HepG2 (cell line): ENCODE data around the gene GMPR. TPM values are rescaled to one million over a fixed set of nuclear protein-coding genes. Genes with fewer than 3 reads are reported as not detected.
A peak's percentile ranks its signal among the peaks of the same experiment; 100 is the strongest.

ENCODE experiments used
- ATAC-seq: fragments of 200-7000 bp; cut with Tn5 transposase; 3 replicates; pipeline ENCODE4 v1.9.1; 2020; ENCODE audit warnings: mild to moderate bottlenecking, moderate library complexity
- BruUV-seq: library from RNA; stranded (reverse); fragments of 400-500 nt; replicated peaks from 2 replicates; lab custom pipeline; 2021; lab: Mats Ljungman, UMichigan
- CTCF ChIA-PET: fragments of 300-600 bp; formaldehyde crosslinking; extraction: SDS; loops from one replicate; lab custom pipeline; 2021; ENCODE audit warnings: low total read pairs, inconsistent platforms, low intra/inter-chr PET ratio; lab: Yijun Ruan, JAX
- POLR2A ChIA-PET: fragments of 350-600 bp; sonication (Branson Sonifier 250); formaldehyde crosslinking; loops from one replicate; lab custom pipeline; 2020; ENCODE audit warnings: antibody characterized with exemption, inconsistent platforms; lab: Yijun Ruan, JAX
- DNase-seq: peaks from one replicate; pipeline ENCODE4 v3.0.0-alpha.2; 2015; ENCODE audit warnings: low spot score
- FAIRE-seq: peaks from 3 replicates; lab custom pipeline; 2011; peaks lifted over from hg19 to GRCh38; lab: Jason Lieb, UNC
- H2AFZ ChIP-seq: one replicate; pipeline ENCODE4 v1.6.1; 2011; ENCODE audit warnings: low read length, inconsistent platforms
- H3K27ac ChIP-seq: fragments of 300-600 bp; 3 replicates; pipeline ENCODE4 v1.8.0; 2011; ENCODE audit warnings: mixed run types, mild to moderate bottlenecking, mixed read lengths, low read length, inconsistent platforms; ENCODE audit not compliant: insufficient read depth; ENCODE audit errors: extremely low read length
- H3K27me3 ChIP-seq, 2 experiments: fragments of 200-600 bp in 1 of 2; 2 replicates in 1 of 2; 3 replicates in 1 of 2; pipeline versions ENCODE4 v1.6.0 to v1.8.0; 2011; ENCODE audit warnings: low read length in 2 of 2, mild to moderate bottlenecking in 2 of 2, moderate library complexity in 2 of 2, inconsistent platforms in 1 of 2; ENCODE audit not compliant: insufficient read depth in 2 of 2, control insufficient read depth in 1 of 2
- H3K36me3 ChIP-seq, 2 experiments: fragments of 200-600 bp in 1 of 2; replicated peaks in 1 of 2; 2 replicates in 1 of 2; 3 replicates in 1 of 2; pipeline versions ENCODE4 v1.5.1 to v1.8.0; 2011; ENCODE audit warnings: low read length in 2 of 2, inconsistent platforms in 1 of 2; ENCODE audit not compliant: insufficient read depth in 2 of 2, control insufficient read depth in 1 of 2
- H3K4me1 ChIP-seq: 2 replicates; pipeline ENCODE4 v1.5.1; 2012; ENCODE audit warnings: low read length, inconsistent platforms; ENCODE audit not compliant: insufficient read depth
- H3K4me2 ChIP-seq: 2 replicates; pipeline ENCODE4 v1.6.0; 2011; ENCODE audit warnings: low read depth, low read length, inconsistent platforms
- H3K4me3 ChIP-seq, 3 experiments: fragments of 200-600 bp in 1 of 3; sonication (generic), shearing (Covaris generic) in 1 of 3; replicated peaks in 1 of 3; 2 replicates each; pipeline ENCODE4 v1.5.1; 2011 to 2016; ENCODE audit warnings: low read length in 3 of 3, inconsistent platforms in 2 of 3, low read depth in 2 of 3, mild to moderate bottlenecking in 2 of 3, control low read depth in 1 of 3, mixed read lengths in 1 of 3; ENCODE audit not compliant: insufficient read depth in 1 of 3
- H3K79me2 ChIP-seq: one replicate; pipeline ENCODE4 v1.6.1; 2011; ENCODE audit warnings: low read length, inconsistent platforms; ENCODE audit not compliant: insufficient read depth
- H3K9ac ChIP-seq: 2 replicates; pipeline ENCODE4 v1.6.0; 2011; ENCODE audit warnings: mild to moderate bottlenecking, low read depth, low read length, inconsistent platforms; ENCODE audit not compliant: insufficient read depth
- H3K9me3 ChIP-seq: 2 replicates; pipeline ENCODE4 v1.5.1; 2012; ENCODE audit warnings: mild to moderate bottlenecking, low read length
- H4K20me1 ChIP-seq: 2 replicates; pipeline ENCODE4 v1.6.0; 2011; ENCODE audit warnings: inconsistent platforms, mild to moderate bottlenecking, low read length, moderate library complexity; ENCODE audit not compliant: insufficient read depth
- AFF4 ChIP-seq: sonication (generic); formaldehyde crosslinking; IDR thresholded peaks from 2 replicates; pipeline ENCODE4 v1.4.0; 2020; ENCODE audit warnings: missing genetic modification reagents
- ATF7 ChIP-seq, 2 experiments: fragments of 450-650 bp in 1 of 2; sonication (generic) in 1 of 2; formaldehyde crosslinking in 1 of 2; IDR thresholded peaks; 2 replicates each; pipeline versions ENCODE4 v1.4.0 to v1.6.1; 2016 to 2020; ENCODE audit warnings: antibody characterized with exemption in 1 of 2, mild to moderate bottlenecking in 1 of 2, missing genetic modification reagents in 1 of 2
- CCAR2 ChIP-seq: fragments of 200-400 bp; formaldehyde crosslinking; optimal IDR thresholded peaks from 2 replicates; pipeline ENCODE3; 2018; ENCODE audit warnings: low read depth, mild to moderate bottlenecking, low read length, moderate library complexity
- FOXJ3 ChIP-seq: sonication (generic); formaldehyde crosslinking; IDR thresholded peaks from 2 replicates; pipeline ENCODE4 v1.4.0; 2020; ENCODE audit warnings: missing genetic modification reagents, mild to moderate bottlenecking, borderline replicate concordance
- HES4 ChIP-seq: sonication (generic); formaldehyde crosslinking; IDR thresholded peaks from 2 replicates; pipeline ENCODE4 v1.9.0; 2021; ENCODE audit warnings: mild to moderate bottlenecking, missing genetic modification reagents, borderline replicate concordance
- HNF4G ChIP-seq, 2 experiments: sonication (generic) in 1 of 2; formaldehyde crosslinking in 1 of 2; IDR thresholded peaks; 2 replicates each; pipeline versions ENCODE4 v1.4.0 to v1.6.1; 2011 to 2020; ENCODE audit warnings: borderline replicate concordance in 2 of 2, low read depth in 2 of 2, mild to moderate bottlenecking in 2 of 2, low read length in 1 of 2, missing genetic modification reagents in 1 of 2, moderate library complexity in 1 of 2
- KDM2A ChIP-seq: sonication (generic); formaldehyde crosslinking; IDR thresholded peaks from 2 replicates; pipeline ENCODE4 v1.4.0; 2020; ENCODE audit warnings: low read depth, missing genetic modification reagents, borderline replicate concordance
- NFYC ChIP-seq: IDR thresholded peaks from 2 replicates; pipeline ENCODE4 v1.6.1; 2016; ENCODE audit warnings: missing genetic modification reagents, missing compliant biosample characterization
- NKX3-1 ChIP-seq: sonication (generic); formaldehyde crosslinking; IDR thresholded peaks from 2 replicates; pipeline ENCODE4 v1.5.0; 2020; ENCODE audit warnings: missing genetic modification reagents
- SOX5 ChIP-seq: IDR thresholded peaks from 2 replicates; pipeline ENCODE4 v1.6.1; 2016; ENCODE audit warnings: borderline replicate concordance
- TBP ChIP-seq: sonication (generic); formaldehyde crosslinking; IDR thresholded peaks from 2 replicates; pipeline ENCODE4 v1.5.0; 2020; ENCODE audit warnings: missing genetic modification reagents
- TEF ChIP-seq: sonication (generic); formaldehyde crosslinking; IDR thresholded peaks from 2 replicates; pipeline ENCODE4 v1.5.0; 2020; ENCODE audit warnings: missing genetic modification reagents
- ZBTB21 ChIP-seq: sonication (generic); formaldehyde crosslinking; IDR thresholded peaks from 2 replicates; pipeline ENCODE4 v1.4.0; 2020; ENCODE audit warnings: missing genetic modification reagents
- ZBTB7A ChIP-seq: sonication (generic); formaldehyde crosslinking; IDR thresholded peaks from 2 replicates; pipeline ENCODE4 v1.8.0; 2022; ENCODE audit warnings: mild to moderate bottlenecking, missing genetic modification reagents
- ZNF280B ChIP-seq: sonication (generic); formaldehyde crosslinking; IDR thresholded peaks from 2 replicates; pipeline ENCODE4 v1.5.0; 2020; ENCODE audit warnings: missing genetic modification reagents, mild to moderate bottlenecking, borderline replicate concordance
- ZNF431 ChIP-seq: sonication (generic); formaldehyde crosslinking; IDR thresholded peaks from 2 replicates; pipeline ENCODE4 v1.9.0; 2022; ENCODE audit warnings: missing genetic modification reagents, low read depth, mild to moderate bottlenecking, borderline replicate concordance
- ZNF720 ChIP-seq: sonication (generic); formaldehyde crosslinking; IDR thresholded peaks from 2 replicates; pipeline ENCODE4 v1.4.0; 2020; ENCODE audit warnings: missing genetic modification reagents
- ZSCAN22 ChIP-seq: sonication (generic); formaldehyde crosslinking; IDR thresholded peaks from 2 replicates; pipeline ENCODE4 v1.4.0; 2020; ENCODE audit warnings: mild to moderate bottlenecking, missing genetic modification reagents
- WGBS: methylation state at CpG from one replicate; pipeline ENCODE4 v1.1.6; 2017; ENCODE audit warnings: low lambda C conversion rate; 5-methylcytosine and 5-hydroxymethylcytosine counted together
- in situ Hi-C: cut with HindIII; loops from 2 replicates; pipeline ENCODE4 v1.10.0; 2017; ENCODE audit warnings: low pct_unique_long_range_greater_than_20kb; ENCODE audit not compliant: extremely low pct_ligation_motif_present
- intact Hi-C: fragments of 100-400 bp; cut with micrococcal nuclease; formaldehyde crosslinking; loops from one replicate; pipeline ENCODE4 v1.10.0; 2022; ENCODE audit not compliant: unreplicated experiment
- polyA plus RNA-seq, 8 experiments: library from polyadenylated mRNA; depleted of rRNA in 3 of 8; stranded (reverse) in 7 of 8; unstranded in 1 of 8; fragments of >200 nt; fragmentation: Illumina TruSeq in 4 of 8; extraction: Trizol in 4 of 8; gene quantifications; 2 replicates each; pipeline versions ENCODE4 v1.2.1 to v1.2.3, GENCODE V29; 2011 to 2016; ENCODE audit warnings: low read depth in 4 of 8, missing spikeins in 1 of 8, mixed read lengths in 1 of 8; ENCODE audit not compliant: insufficient read depth in 1 of 8
- total RNA-seq, 5 experiments: library from RNA; depleted of rRNA; stranded (reverse); fragments of >200 nt; fragmentation: Illumina TruSeq; extraction: Trizol; gene quantifications; 2 replicates each; pipeline ENCODE4 v1.2.3, GENCODE V29; 2016; ENCODE audit warnings: low read depth in 1 of 5

GMPR gene
- total and polyA plus RNA-seq, 2 of the 13 experiments (the other 11 are each of a cell fraction or from before 2014, with no cell fraction given), result not detected

- DNase-seq, result no peak
- FAIRE-seq, result no peak
- no peak overlapping the region for H3K9ac ChIP-seq
- no peak overlapping the region for H3K4me3 ChIP-seq
- no peaks in the 10 kb centered on the region for H3K4me1 ChIP-seq
- H3K36me3 ChIP-seq, result no peaks in the 10 kb centered on the region
- peaks cover 1 to 11% of the 10 kb centered on the region in 2 experiments; a peak in 2 of 5 replicates for H3K27me3 ChIP-seq
- CTCF ChIA-PET, result interaction anchor here (0.7 to 3.4 kb wide), 6 partner anchors 31 to 805 kb away, joined by 3 to 17 read pairs (median 4); no protein-coding TSS in a partner anchor
- H3K79me2 ChIP-seq, result no peaks in the 10 kb centered on the region
- peak overlapping the region; percentile 32; the same call in 1 of the 2 replicates for H3K4me2 ChIP-seq
- 48% methylated on average over 11 of the region's 11 CpGs for WGBS
- POLR2A ChIA-PET, result no interaction called here
- no peak overlapping the region for H3K27ac ChIP-seq
- no TSS peak for BruUV-seq
- no peaks in the 10 kb centered on the region for H3K9me3 ChIP-seq
- intact Hi-C loops (loop anchor here (5.0 kb wide), 3 partner anchors 122 to 682 kb away; no protein-coding TSS in a partner anchor), in situ Hi-C loops (no loop called here)
- ATAC-seq, result peak; percentile 46
- no peaks in the 10 kb centered on the region for H4K20me1 ChIP-seq
- H2AFZ ChIP-seq, result no peak overlapping the region
- TF ChIP-seq ZNF280B (CRISPR knock-in tag) (peak; percentile 51; the same call in 1 of the 2 replicates), NKX3-1 (CRISPR knock-in tag) (no peak), SOX5 (no peak), ZNF431 (CRISPR knock-in tag) (no peak), ATF7 (IDR thresholded peaks at IDR 0.05) (no peak), ATF7 (CRISPR knock-in tag; IDR thresholded peaks at IDR 0.05) (no peak), KDM2A (CRISPR knock-in tag) (no peak), NFYC (CRISPR knock-in tag) (no peak), AFF4 (CRISPR knock-in tag) (no peak), CCAR2 (no peak), ZBTB21 (CRISPR knock-in tag) (no peak), FOXJ3 (CRISPR knock-in tag) (no peak), ZSCAN22 (CRISPR knock-in tag) (no peak), HNF4G (IDR thresholded peaks at IDR 0.05; ENCODE audit: borderline replicate concordance, low read depth, low read length) (no peak), HNF4G (CRISPR knock-in tag; IDR thresholded peaks at IDR 0.05; ENCODE audit: borderline replicate concordance, low read depth) (no peak), HES4 (CRISPR knock-in tag) (0 out of 2 replicates have a peak, but pooled peaks have one; percentile 26), ZBTB7A (no peak), ZNF720 (CRISPR knock-in tag) (no peak), TBP (CRISPR knock-in tag) (no peak), TEF (CRISPR knock-in tag) (no peak)
These were observed 47.2 kb downstream of the GMPR start for GRCh38 chr6:16285467-16286150.
